Fibroblast of skin of left biceps (primary cell): Measurements from ENCODE around the gene TXNDC11.

Experiments
- DNase-seq, 2 experiments: peaks; one replicate each; pipeline ENCODE4 v3.0.0-alpha.2; 2013; ENCODE audit warnings: low read depth in 2 of 2

The TXNDC11 gene

DNA sequence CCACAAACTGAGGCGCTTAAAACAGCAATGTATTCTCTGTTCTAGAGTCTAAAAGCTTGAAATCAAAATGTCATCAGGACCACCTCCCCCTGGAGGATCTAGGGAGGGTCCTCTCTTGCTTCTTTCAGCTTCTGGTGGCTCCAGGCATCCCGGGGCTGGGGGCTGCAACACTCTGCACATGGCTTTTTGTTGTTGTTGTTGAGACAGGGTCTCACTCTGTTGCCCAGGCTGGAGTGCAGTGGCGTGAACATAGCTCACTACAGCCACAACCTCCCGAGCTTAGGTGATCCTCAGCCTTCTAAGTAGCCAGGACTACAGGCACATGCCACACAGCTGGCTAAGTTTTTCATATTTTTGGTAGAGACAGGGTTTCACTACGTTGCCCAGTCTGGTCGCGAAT is 111.4 kb downstream of the TXNDC11 start:
- DNase-seq = no peak

DNA sequence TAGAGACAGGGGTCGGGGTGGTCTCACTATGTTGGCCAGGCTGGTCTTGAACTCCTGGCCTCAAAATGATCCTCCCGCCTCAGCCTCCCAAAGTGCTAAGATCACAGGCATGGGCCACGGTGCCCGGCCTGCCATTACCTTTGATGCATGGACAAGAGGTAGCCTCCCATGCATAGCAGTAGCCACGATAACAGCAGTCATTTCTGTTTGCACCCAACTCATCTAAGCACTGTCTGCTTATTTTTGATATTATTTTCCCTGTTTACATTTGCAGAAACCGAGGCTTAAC is 111.9 kb downstream of the TXNDC11 start:
- DNase-seq = no peak

DNA sequence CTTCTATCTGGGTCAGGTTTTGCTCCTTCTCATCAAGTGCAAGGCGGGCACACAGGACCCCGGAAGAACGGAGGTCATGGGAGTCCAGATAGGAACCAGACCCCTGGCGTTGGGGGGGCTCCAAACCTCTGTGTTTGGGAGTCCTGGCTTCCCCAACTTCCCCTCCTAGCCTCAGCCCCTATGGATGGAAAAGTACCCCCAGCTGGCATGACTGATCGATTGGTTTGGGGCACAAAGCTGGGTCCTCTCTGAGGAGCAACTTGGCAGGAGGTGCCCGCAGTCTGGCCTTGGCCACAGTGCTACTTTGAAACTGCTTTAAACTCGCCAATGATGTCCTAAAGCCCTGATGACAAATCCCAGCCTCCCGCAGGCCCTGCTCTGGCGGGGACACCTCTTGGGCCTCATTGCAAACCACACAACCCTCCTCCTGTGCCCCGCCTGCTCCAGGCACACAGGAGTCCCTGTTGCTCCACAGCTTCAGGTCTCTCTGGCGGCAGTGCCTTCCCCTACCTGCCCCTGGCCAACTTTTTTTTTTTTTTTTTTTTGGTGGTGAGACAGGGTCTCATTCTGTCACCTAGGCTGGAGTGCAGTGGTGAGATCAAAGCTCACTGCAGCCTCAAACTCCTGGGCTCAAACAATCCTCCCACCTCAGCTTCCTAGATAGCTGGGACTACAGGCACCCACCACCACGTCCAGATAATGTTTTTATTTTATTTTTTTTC is 112.5 kb downstream of the TXNDC11 start:
- DNase-seq = no peak
